Kidney epithelial cell (primary cell): ENCODE results near the gene SOX14. TPM values are rescaled to one million over a fixed set of nuclear protein-coding genes. Genes with fewer than 3 reads are reported as not detected.

Source experiments
- DNase-seq: peaks from one replicate; pipeline ENCODE4 v3.0.0-alpha.2; 2010; ENCODE audit warnings: low read depth
- H3K27me3 ChIP-seq: 2 replicates; pipeline ENCODE4 v1.6.0; 2011; ENCODE audit warnings: low read length; ENCODE audit not compliant: control insufficient read depth, insufficient read depth
- H3K36me3 ChIP-seq: 2 replicates; pipeline ENCODE4 v1.5.1; 2011; ENCODE audit warnings: low read length; ENCODE audit not compliant: control insufficient read depth, insufficient read depth
- H3K4me3 ChIP-seq: 2 replicates; pipeline ENCODE4 v1.5.1; 2011; ENCODE audit warnings: low read depth, mild to moderate bottlenecking, control low read depth, low read length
- total RNA-seq: library from RNA; depleted of rRNA; stranded (reverse); fragments of >200 nt; gene quantifications from 2 replicates; pipeline ENCODE4 v1.2.3, GENCODE V29; 2015
- TF ChIP-seq, protein P1 (sequence below): IDR thresholded peaks from 2 replicates; pipeline ENCODE4 v1.5.1; 2011; ENCODE audit warnings: mild to moderate bottlenecking, moderate library complexity, low read length, control low read depth, inconsistent platforms; ENCODE audit not compliant: insufficient read depth, poor library complexity, severe bottlenecking

SOX14 gene
- total RNA-seq, 1 donor from 2014 or later: not detected

DNA sequence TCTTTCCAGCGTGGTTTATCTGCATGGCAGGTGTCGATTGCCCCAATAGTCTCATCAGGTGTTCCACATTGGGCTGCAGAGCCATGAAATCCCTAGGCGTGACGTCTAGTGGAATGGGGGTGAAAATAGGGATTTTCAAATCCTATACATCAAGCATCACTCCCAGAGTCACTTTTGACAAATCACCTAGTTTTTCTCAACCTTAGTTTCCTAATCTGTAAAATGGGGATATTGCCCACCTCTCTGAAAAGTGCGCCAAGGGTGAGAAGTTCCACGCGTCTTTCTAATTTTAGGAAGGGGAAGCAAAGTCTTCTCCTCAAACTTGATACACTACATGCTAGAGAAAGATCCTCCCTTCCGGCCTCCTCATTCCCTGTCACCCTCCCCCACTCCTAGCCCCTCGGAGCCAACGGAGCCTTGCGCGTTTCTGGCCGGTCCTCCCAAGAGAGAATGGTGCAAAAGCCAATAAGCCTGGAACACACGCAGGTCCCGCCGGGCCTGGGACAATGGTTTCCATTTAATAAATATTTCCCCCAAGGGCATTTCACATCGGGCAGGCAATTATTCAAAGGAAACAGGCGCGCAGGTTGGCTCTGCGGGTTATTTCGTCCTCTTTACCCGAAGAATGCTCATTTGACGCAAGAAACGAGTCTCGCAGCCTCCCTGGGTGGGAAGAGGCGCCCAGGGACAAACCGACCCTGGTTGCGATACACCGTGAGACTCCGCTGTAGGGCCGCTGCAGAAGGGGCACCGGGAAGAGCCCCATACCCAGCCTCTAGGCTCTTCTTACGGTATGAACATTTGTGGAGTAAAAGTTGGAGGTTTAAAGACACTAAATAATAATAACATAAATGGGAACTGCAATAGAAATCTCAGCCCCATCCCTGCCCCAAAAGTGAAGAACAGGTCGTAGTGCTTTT, 1.2 kb upstream of the SOX14 start:
- no peak overlapping the region for H3K4me3 ChIP-seq
- DNase-seq: no peak
- peaks cover 1% of the 10 kb centered on the region for H3K36me3 ChIP-seq
- TF ChIP-seq, protein P1, sequence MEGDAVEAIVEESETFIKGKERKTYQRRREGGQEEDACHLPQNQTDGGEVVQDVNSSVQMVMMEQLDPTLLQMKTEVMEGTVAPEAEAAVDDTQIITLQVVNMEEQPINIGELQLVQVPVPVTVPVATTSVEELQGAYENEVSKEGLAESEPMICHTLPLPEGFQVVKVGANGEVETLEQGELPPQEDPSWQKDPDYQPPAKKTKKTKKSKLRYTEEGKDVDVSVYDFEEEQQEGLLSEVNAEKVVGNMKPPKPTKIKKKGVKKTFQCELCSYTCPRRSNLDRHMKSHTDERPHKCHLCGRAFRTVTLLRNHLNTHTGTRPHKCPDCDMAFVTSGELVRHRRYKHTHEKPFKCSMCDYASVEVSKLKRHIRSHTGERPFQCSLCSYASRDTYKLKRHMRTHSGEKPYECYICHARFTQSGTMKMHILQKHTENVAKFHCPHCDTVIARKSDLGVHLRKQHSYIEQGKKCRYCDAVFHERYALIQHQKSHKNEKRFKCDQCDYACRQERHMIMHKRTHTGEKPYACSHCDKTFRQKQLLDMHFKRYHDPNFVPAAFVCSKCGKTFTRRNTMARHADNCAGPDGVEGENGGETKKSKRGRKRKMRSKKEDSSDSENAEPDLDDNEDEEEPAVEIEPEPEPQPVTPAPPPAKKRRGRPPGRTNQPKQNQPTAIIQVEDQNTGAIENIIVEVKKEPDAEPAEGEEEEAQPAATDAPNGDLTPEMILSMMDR: no peak
- H3K27me3 ChIP-seq: peaks cover 82% of the 10 kb centered on the region

DNA sequence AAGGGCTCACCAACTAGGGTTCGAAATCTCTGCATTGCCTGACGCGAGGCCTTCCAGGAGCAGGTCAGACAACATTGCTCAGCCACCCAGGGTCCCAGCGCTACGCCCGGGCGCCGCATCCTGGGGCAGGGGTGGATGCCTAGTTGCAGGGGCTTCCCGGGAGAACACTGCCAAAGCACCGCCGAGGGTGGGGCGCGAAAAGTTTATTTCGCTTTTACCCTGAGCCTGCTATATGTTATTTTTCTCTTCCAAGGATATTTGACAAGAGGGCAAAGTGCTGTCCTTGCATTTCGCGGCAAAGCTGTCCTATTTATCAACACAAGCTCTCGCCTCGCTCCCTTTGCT, 549 bp upstream of the SOX14 start:
- Histone ChIP-seq H3K4me3 (no peak overlapping the region), H3K27me3 (peaks cover 88% of the 10 kb centered on the region), H3K36me3 (peaks cover 1% of the 10 kb centered on the region)
- DNase-seq: no peak
- TF ChIP-seq, protein P1: no peak

DNA sequence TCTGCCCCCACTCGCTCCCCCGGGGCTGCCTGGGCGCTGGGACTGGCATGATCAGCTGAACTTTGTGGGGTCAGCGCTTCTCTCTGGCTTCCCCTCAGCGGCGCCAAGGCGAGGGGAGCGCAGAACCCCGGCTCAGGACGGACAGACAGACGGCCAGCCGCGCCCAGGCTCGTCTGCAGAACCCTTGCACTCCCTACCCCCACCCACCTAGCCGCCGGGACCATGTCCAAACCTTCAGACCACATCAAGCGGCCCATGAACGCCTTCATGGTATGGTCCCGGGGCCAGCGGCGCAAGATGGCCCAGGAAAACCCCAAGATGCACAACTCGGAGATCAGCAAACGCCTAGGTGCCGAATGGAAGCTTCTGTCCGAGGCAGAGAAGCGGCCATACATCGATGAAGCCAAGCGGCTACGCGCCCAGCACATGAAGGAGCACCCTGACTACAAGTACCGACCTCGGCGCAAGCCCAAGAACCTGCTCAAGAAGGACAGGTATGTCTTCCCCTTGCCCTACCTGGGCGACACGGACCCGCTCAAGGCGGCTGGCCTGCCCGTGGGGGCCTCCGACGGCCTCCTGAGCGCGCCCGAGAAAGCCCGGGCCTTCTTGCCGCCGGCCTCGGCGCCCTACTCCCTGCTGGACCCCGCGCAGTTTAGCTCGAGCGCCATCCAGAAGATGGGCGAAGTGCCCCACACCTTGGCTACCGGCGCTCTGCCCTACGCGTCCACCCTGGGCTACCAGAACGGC, 621 bp downstream of the SOX14 start:
- H3K4me3 ChIP-seq: no peak overlapping the region
- H3K27me3 ChIP-seq: peaks cover 96% of the 10 kb centered on the region
- TF ChIP-seq, protein P1: no peak
- no peak for DNase-seq
- peaks cover 1% of the 10 kb centered on the region for H3K36me3 ChIP-seq

DNA sequence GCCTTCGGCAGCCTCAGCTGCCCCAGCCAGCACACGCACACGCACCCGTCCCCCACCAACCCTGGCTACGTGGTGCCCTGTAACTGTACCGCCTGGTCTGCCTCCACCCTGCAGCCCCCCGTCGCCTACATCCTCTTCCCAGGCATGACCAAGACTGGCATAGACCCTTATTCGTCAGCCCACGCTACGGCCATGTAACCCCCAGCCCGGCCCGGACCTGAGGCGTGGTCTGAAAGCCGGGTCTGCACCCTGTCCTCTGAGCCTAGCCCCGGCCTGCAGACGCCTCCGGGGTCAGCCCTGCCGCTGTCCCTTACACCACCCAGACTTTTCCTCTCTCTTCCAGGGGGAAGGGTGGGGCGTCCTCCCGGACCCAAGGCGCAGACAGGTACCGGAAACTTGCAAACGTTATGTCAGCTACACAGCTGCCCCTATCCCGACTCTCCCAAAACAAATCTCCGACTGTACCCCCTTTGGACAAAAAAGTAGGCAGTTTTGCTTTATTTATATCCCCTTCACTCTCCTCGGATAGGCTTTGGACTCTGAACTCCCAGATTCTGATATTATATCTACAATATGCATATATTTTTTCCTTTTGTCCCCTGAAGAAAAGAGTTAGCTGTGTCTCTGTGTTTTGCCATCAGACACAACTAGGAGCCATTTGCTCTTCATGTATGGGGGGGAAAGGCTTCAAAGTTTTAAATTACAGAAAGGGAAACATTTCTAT, 1.4 kb downstream of the SOX14 start:
- peaks cover 1% of the 10 kb centered on the region for H3K36me3 ChIP-seq
- H3K27me3 ChIP-seq: peaks cover 100% of the 10 kb centered on the region
- H3K4me3 ChIP-seq: no peak overlapping the region
- DNase-seq: no peak
- TF ChIP-seq, protein P1: no peak

DNA sequence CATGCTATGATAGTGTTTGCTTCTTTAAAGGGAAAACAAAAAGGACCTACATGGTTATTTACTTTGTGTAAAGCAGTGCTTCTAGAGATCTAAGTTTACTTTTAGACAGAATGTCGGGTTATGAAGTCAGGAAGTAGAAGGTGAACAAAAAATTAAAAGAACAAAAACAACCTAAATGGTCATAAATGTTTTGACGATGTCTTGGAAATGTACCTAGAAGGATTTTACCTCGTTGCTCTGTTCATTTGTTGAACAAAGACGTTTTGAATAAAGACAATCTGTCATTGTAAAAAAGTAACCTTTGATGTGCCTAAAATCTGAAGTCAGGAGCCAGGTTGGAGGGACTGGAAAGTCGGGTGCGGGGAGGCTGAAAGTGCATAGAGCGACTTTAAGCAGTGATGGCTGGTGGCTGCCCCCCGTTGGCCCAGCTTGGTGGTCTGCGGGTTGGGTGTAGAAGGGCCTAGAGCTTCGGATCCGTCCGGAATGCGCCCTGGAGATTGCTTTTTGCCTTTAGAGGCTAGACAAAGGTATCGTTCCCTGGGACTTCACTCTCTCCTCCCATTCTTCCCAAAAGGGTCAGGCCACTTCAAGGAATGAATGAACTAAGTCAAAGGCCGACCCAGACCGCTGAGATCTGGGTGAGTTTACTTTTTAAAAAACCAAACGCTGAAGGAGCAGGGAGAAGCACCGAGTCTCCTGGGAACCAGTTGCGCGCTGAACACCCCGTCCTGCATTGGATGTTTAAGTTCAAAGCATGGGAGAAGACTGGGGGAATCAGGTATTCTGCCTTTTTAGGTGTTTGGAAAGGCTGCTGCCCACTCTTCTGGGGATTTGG, 2.1 kb downstream of the SOX14 start:
- Histone ChIP-seq H3K36me3 (peaks cover 1% of the 10 kb centered on the region), H3K27me3 (peaks cover 100% of the 10 kb centered on the region), H3K4me3 (no peak overlapping the region)
- TF ChIP-seq, protein P1: no peak
- DNase-seq: no peak
